ENCODE data around the gene DICER1.

The DICER1 gene

GRCh38 chr14:95071649-95072280 lies 85.6 kb downstream of the DICER1 start:
- H3K27ac ChIP-seq = no peak overlapping the region
- TF ChIP-seq, protein P1, sequence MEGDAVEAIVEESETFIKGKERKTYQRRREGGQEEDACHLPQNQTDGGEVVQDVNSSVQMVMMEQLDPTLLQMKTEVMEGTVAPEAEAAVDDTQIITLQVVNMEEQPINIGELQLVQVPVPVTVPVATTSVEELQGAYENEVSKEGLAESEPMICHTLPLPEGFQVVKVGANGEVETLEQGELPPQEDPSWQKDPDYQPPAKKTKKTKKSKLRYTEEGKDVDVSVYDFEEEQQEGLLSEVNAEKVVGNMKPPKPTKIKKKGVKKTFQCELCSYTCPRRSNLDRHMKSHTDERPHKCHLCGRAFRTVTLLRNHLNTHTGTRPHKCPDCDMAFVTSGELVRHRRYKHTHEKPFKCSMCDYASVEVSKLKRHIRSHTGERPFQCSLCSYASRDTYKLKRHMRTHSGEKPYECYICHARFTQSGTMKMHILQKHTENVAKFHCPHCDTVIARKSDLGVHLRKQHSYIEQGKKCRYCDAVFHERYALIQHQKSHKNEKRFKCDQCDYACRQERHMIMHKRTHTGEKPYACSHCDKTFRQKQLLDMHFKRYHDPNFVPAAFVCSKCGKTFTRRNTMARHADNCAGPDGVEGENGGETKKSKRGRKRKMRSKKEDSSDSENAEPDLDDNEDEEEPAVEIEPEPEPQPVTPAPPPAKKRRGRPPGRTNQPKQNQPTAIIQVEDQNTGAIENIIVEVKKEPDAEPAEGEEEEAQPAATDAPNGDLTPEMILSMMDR (conservative IDR thresholded peaks at IDR 0.05) = no peak

GRCh38 chr14:95070748-95071435 lies 86.4 kb downstream of the DICER1 start:
- H3K27ac ChIP-seq = no peak overlapping the region
- TF ChIP-seq, protein P1 (conservative IDR thresholded peaks at IDR 0.05) = no peak

GRCh38 chr14:95069547-95069946 lies 87.8 kb downstream of the DICER1 start:
- no peak overlapping the region for H3K27ac ChIP-seq
- TF ChIP-seq, protein P1 (conservative IDR thresholded peaks at IDR 0.05) = no peak

- TF ChIP-seq, protein P1 (conservative IDR thresholded peaks at IDR 0.05) = no peak
- H3K27ac ChIP-seq = no peak overlapping the region
These were observed 88.3 kb downstream of the DICER1 start for GRCh38 chr14:95069018-95069417.

DNA sequence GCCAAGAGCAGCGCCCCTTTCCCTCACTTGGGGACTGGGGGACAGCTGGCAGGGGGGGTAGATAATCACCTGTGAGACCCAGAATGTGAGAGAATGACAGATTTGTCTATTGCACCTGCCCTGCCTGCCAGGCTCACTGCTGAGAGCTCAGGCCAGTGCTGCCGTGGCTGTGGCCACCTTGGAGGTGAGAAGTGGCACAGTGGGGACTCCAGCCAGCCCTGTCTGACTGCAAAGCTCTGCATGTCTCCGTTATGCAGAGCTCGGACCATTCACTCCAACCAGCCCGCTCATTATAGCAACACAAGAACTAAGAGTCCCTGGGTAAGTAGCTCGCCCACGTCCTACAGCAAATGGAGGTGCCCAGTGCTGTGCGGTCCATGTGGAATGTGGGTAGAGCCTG lies 88.8 kb downstream of the DICER1 start:
- no peak overlapping the region for H3K27ac ChIP-seq
- TF ChIP-seq, protein P1 (conservative IDR thresholded peaks at IDR 0.05) = no peak

DNA sequence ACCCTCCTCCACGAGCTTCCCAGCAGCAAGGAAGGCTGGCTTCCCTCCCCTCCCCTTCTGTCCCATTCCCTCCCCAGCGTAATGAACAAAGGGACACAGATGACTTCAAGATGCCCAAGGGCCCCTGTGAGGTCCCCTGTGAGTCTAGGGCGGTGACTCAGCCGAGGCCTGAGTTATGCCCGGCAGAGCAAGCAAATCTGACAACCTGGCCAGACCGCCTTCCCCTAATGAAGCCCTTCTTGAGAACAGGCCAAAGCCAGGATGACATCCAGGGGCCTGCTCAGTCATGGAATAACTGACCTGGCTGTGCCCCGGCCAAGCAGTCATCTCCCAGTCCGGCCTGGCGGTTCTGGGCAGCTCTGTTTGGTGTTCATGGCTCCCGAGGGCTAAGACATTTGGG lies 89.2 kb downstream of the DICER1 start:
- TF ChIP-seq, protein P1 (conservative IDR thresholded peaks at IDR 0.05) = no peak

GRCh38 chr14:95067526-95067925 lies 89.8 kb downstream of the DICER1 start:
- no peak overlapping the region for H3K27ac ChIP-seq
- TF ChIP-seq, protein P1 (conservative IDR thresholded peaks at IDR 0.05) = no peak

More for the DNA sequence above, 89.2 kb downstream of the DICER1 start:
- H3K27ac ChIP-seq = no peak overlapping the region

All from VCaP (cell line).